H1 (cell line): ENCODE measurements around the gene NKD2. TPM values are rescaled to one million over a fixed set of nuclear protein-coding genes. Genes with fewer than 3 reads are reported as not detected.

Experiments
- CTCF ChIA-PET: fragments of 300-600 bp; sonication (Branson Sonifier 250); formaldehyde crosslinking; loops from one replicate; lab custom pipeline; 2021; ENCODE audit not compliant: partially characterized antibody; lab: Charles Lee
- POLR2A ChIA-PET: fragments of 300-600 bp; sonication (Branson Sonifier 250); formaldehyde crosslinking; loops from one replicate; lab custom pipeline; 2021; ENCODE audit warnings: inconsistent platforms; ENCODE audit not compliant: partially characterized antibody; lab: Charles Lee
- DNase-seq, 2 experiments: peaks; one replicate each; pipeline versions ENCODE4 v3.0.0 to v3.0.0-alpha.2; 2010 to 2022; ENCODE audit warnings: low spot score in 2 of 2, low read depth in 1 of 2, mixed read lengths in 1 of 2
- FAIRE-seq: peaks from 2 replicates; lab custom pipeline; 2011; peaks lifted over from hg19 to GRCh38; lab: Jason Lieb, UNC
- H2AFZ ChIP-seq: 2 replicates; pipeline ENCODE4 v1.8.1; 2012; ENCODE audit warnings: low read length, inconsistent platforms
- H2AK5ac ChIP-seq: 2 replicates; pipeline ENCODE4 v1.6.1; 2013; ENCODE audit warnings: low read depth, low read length
- H2BK120ac ChIP-seq: replicated peaks from 2 replicates; pipeline ENCODE3; 2013; ENCODE audit warnings: low read depth, low read length, inconsistent platforms
- H2BK12ac ChIP-seq: 2 replicates; pipeline ENCODE4 v1.6.1; 2013; ENCODE audit warnings: low read depth, low read length
- H2BK15ac ChIP-seq: 2 replicates; pipeline ENCODE4 v1.6.1; 2013; ENCODE audit warnings: low read length
- H2BK20ac ChIP-seq: 2 replicates; pipeline ENCODE4 v1.6.1; 2013; ENCODE audit warnings: low read length
- H2BK5ac ChIP-seq: 2 replicates; pipeline ENCODE4 v1.6.1; 2013; ENCODE audit warnings: low read depth, low read length
- H3K14ac ChIP-seq: 2 replicates; pipeline ENCODE4 v1.6.1; 2013; ENCODE audit warnings: inconsistent platforms; ENCODE audit not compliant: insufficient read length
- H3K18ac ChIP-seq: 2 replicates; pipeline ENCODE4 v1.6.1; 2013; ENCODE audit warnings: low read length; ENCODE audit errors: extremely low read depth
- H3K23ac ChIP-seq: 2 replicates; pipeline ENCODE4 v1.6.1; 2013; ENCODE audit warnings: inconsistent platforms; ENCODE audit not compliant: insufficient read length
- H3K23me2 ChIP-seq: 2 replicates; pipeline ENCODE4 v1.6.1; 2013; ENCODE audit warnings: low read depth, low read length
- H3K27ac ChIP-seq: 2 replicates; pipeline ENCODE4 v1.6.1; 2011; ENCODE audit warnings: low read depth, low read length, inconsistent platforms
- H3K27me3 ChIP-seq, 4 experiments: replicated peaks in 1 of 4; 1 replicate in 1 of 4; 2 replicates in 3 of 4; pipeline versions ENCODE4 v1.6.1 to v1.8.1; 2011 to 2013; ENCODE audit warnings: low read length in 3 of 4, mild to moderate bottlenecking in 3 of 4, inconsistent platforms in 2 of 4, mixed read lengths in 2 of 4, moderate library complexity in 1 of 4; ENCODE audit not compliant: control insufficient read depth in 3 of 4, insufficient read depth in 3 of 4; ENCODE audit errors: extremely low read depth in 1 of 4
- H3K36me3 ChIP-seq, 4 experiments: 2 replicates each; pipeline versions ENCODE4 v1.6.1 to v1.8.1; 2011 to 2013; ENCODE audit warnings: mild to moderate bottlenecking in 4 of 4, low read length in 3 of 4, moderate library complexity in 2 of 4, control low read depth in 1 of 4, inconsistent platforms in 1 of 4; ENCODE audit not compliant: insufficient read depth in 4 of 4, control insufficient read depth in 2 of 4
- H3K4ac ChIP-seq: replicated peaks from 2 replicates; pipeline ENCODE3; 2013; ENCODE audit warnings: low read length, low read depth, mixed read lengths, inconsistent platforms; ENCODE audit not compliant: insufficient read length
- H3K4me1 ChIP-seq, 4 experiments: replicated peaks in 1 of 4; 1 replicate in 1 of 4; 2 replicates in 3 of 4; pipeline versions ENCODE4 v1.6.1 to v1.8.1; 2011 to 2013; ENCODE audit warnings: low read length in 3 of 4, inconsistent platforms in 2 of 4, mixed read lengths in 1 of 4; ENCODE audit not compliant: insufficient read depth in 4 of 4, control insufficient read depth in 3 of 4
- H3K4me2 ChIP-seq, 2 experiments: 2 replicates each; pipeline versions ENCODE4 v1.6.1 to v1.8.1; 2011 to 2013; ENCODE audit warnings: low read depth in 2 of 2, low read length in 2 of 2, control low read depth in 1 of 2, inconsistent platforms in 1 of 2, mild to moderate bottlenecking in 1 of 2; ENCODE audit not compliant: insufficient read depth in 1 of 2
- H3K4me3 ChIP-seq, 4 experiments: fragments of 200-600, 300-600 bp in 1 of 4; sonication (generic), shearing (Covaris generic), sonication (Bioruptor Twin) in 1 of 4; 2 replicates each; pipeline versions ENCODE4 v1.5.1 to v1.8.1; 2011 to 2016; ENCODE audit warnings: low read length in 4 of 4, low read depth in 3 of 4, control low read depth in 2 of 4, inconsistent platforms in 2 of 4, mild to moderate bottlenecking in 2 of 4, mixed read lengths in 1 of 4, moderate library complexity in 1 of 4; ENCODE audit not compliant: insufficient read depth in 2 of 4; ENCODE audit errors: extremely low read depth in 1 of 4
- H3K56ac ChIP-seq: replicated peaks from 2 replicates; pipeline ENCODE3; 2013; ENCODE audit warnings: low read depth, mild to moderate bottlenecking, mixed read lengths, low read length, inconsistent platforms; ENCODE audit not compliant: insufficient read length
- H3K79me1 ChIP-seq: 2 replicates; pipeline ENCODE4 v1.6.1; 2013; ENCODE audit warnings: low read depth, low read length, control low read depth
- H3K79me2 ChIP-seq, 2 experiments: 2 replicates each; pipeline versions ENCODE4 v1.6.1 to v1.8.1; 2012 to 2013; ENCODE audit warnings: low read length in 2 of 2, mild to moderate bottlenecking in 2 of 2, inconsistent platforms in 1 of 2; ENCODE audit not compliant: insufficient read depth in 2 of 2, control insufficient read depth in 1 of 2
- H3K9ac ChIP-seq, 4 experiments: replicated peaks in 1 of 4; 1 replicate in 1 of 4; 2 replicates in 3 of 4; pipeline versions ENCODE4 v1.6.1 to v1.8.1; 2011 to 2013; ENCODE audit warnings: low read depth in 3 of 4, low read length in 3 of 4, control low read depth in 2 of 4, mild to moderate bottlenecking in 2 of 4, moderate library complexity in 2 of 4, inconsistent platforms in 1 of 4; ENCODE audit errors: extremely low read depth in 1 of 4
- H3K9me3 ChIP-seq, 2 experiments: 2 replicates each; pipeline versions ENCODE4 v1.6.1 to v1.8.1; 2012 to 2013; ENCODE audit warnings: mild to moderate bottlenecking in 2 of 2, moderate library complexity in 2 of 2, control low read depth in 1 of 2, inconsistent platforms in 1 of 2, low read depth in 1 of 2, low read length in 1 of 2, mixed read lengths in 1 of 2; ENCODE audit not compliant: insufficient read depth in 2 of 2
- H4K20me1 ChIP-seq, 2 experiments: replicated peaks in 1 of 2; 2 replicates each; pipeline versions ENCODE3 to v1.8.1; 2011 to 2013; ENCODE audit warnings: inconsistent platforms in 2 of 2, low read length in 2 of 2, mild to moderate bottlenecking in 1 of 2; ENCODE audit not compliant: insufficient read depth in 2 of 2, control insufficient read depth in 1 of 2
- H4K5ac ChIP-seq: 2 replicates; pipeline ENCODE4 v1.6.1; 2013; ENCODE audit warnings: low read length, low read depth, mixed read lengths, inconsistent platforms; ENCODE audit not compliant: insufficient read length
- H4K8ac ChIP-seq: 2 replicates; pipeline ENCODE4 v1.8.0; 2013; ENCODE audit warnings: mild to moderate bottlenecking, moderate library complexity, low read length, inconsistent platforms; ENCODE audit not compliant: insufficient read depth; ENCODE audit errors: extremely low read depth
- H4K91ac ChIP-seq: replicated peaks from 2 replicates; pipeline ENCODE3; 2013; ENCODE audit warnings: low read length, mixed read lengths, inconsistent platforms; ENCODE audit not compliant: insufficient read length
- CREB1 ChIP-seq: IDR thresholded peaks from 2 replicates; pipeline ENCODE4 v1.6.1; 2012; ENCODE audit warnings: inconsistent platforms
- EZH2 ChIP-seq: fragments of 200-600 bp; sonication (generic); IDR thresholded peaks from 2 replicates; pipeline ENCODE4 v1.7.1; 2012; ENCODE audit warnings: low read depth, mild to moderate bottlenecking, moderate library complexity, low read length, inconsistent platforms; ENCODE audit not compliant: severe bottlenecking
- GABPA ChIP-seq: IDR thresholded peaks from 2 replicates; pipeline ENCODE4 v1.6.1; 2011; ENCODE audit warnings: mild to moderate bottlenecking, low read length, moderate library complexity, borderline replicate concordance; ENCODE audit not compliant: insufficient read depth
- HDAC6 ChIP-seq: IDR thresholded peaks from one replicate; pipeline ENCODE4 v1.7.1; 2012; ENCODE audit warnings: low read depth, mild to moderate bottlenecking, inconsistent platforms, low read length, moderate library complexity
- WGBS, 2 experiments: shearing (Covaris generic) in 1 of 2; methylation state at CpG; one replicate each; pipeline versions ENCODE4 v1.1.6 to v1.1.7; 2013 to 2015; ENCODE audit warnings: low lambda C conversion rate in 2 of 2, mixed read lengths in 2 of 2, inconsistent platforms in 1 of 2, low coverage in 1 of 2, missing lambda C conversion rate in 1 of 2; ENCODE audit not compliant: insufficient replicate concordance in 2 of 2, insufficient coverage in 1 of 2, insufficient read length in 1 of 2; ENCODE audit errors: extremely low coverage in 1 of 2, missing lambda C conversion rate in 1 of 2; 5-methylcytosine and 5-hydroxymethylcytosine counted together
- polyA plus RNA-seq, 7 experiments: library from polyadenylated mRNA; depleted of rRNA in 3 of 7; stranded (reverse) in 5 of 7; unstranded in 2 of 7; fragments of >200 nt in 5 of 7; fragments of 200-250 nt in 2 of 7; gene quantifications; 1 replicate in 5 of 7; 2 replicates in 1 of 7; 4 replicates in 1 of 7; pipeline versions ENCODE4 v1.2.1 to v1.2.3, GENCODE V29; 2011 to 2013; ENCODE audit warnings: missing spikeins in 2 of 7, mixed read lengths in 2 of 7
- total RNA-seq: library from RNA; stranded (reverse); fragmentation: NEBNext Ultra II Directional; extraction: Animal tissue kit (Norgen Biotek cat#: 25700); gene quantifications from 2 replicates; pipeline ENCODE4 v1.2.1, GENCODE V29; 2021

Gene NKD2
- total and polyA plus RNA-seq, 2 of the 8 experiments (the other 6 are each of a cell fraction or from before 2014, with no cell fraction given): 5.5 to 7.9 TPM

GRCh38 chr5:1085391-1085790, 76.8 kb downstream of the NKD2 start:
- Histone ChIP-seq H2AK5ac (no peak overlapping the region), H3K23me2 (no peaks in the 10 kb centered on the region), H2BK5ac (no peak overlapping the region), H3K4me2 (no peak overlapping the region), H3K36me3 (peaks cover 0 to 53% (median 14%) of the 10 kb centered on the region in 4 experiments; a peak in 5 of 8 replicates), H2BK120ac (no peak overlapping the region), H3K4me3 (no peak overlapping the region), H2BK15ac (no peak overlapping the region), H3K14ac (no peak overlapping the region), H3K27ac (no peak overlapping the region), H4K91ac (no peak overlapping the region), H2BK20ac (no peak overlapping the region), H3K9ac (no peak overlapping the region), H2AFZ (no peak overlapping the region), H4K5ac (no peak overlapping the region), H3K79me1 (peaks cover 3% of the 10 kb centered on the region), H3K79me2 (no peaks in the 10 kb centered on the region), H3K27me3 (no peaks in the 10 kb centered on the region), H4K20me1 (peaks cover 0 to 7% of the 10 kb centered on the region in 2 experiments), H3K23ac (no peak overlapping the region), H4K8ac (no peak overlapping the region), H3K4me1 (no peaks in the 10 kb centered on the region), H3K4ac (no peak overlapping the region), H3K18ac (no peak overlapping the region), H3K56ac (no peak overlapping the region), H2BK12ac (no peak overlapping the region), H3K9me3 (no peaks in the 10 kb centered on the region)
- FAIRE-seq (no peak), DNase-seq (no peak)
- WGBS, 2 experiments: 95% methylated on average over 31 of the region's 39 CpGs; no CpG with 5 or more reads in 1 of the 2 experiments
- POLR2A ChIA-PET: interaction anchor here (1.4 kb wide), 1 partner anchor 10 kb away, joined by 3 read pairs; no protein-coding TSS in a partner anchor
- CTCF ChIA-PET: no interaction called here
- TF ChIP-seq GABPA: no peak
- TF ChIP-seq CREB1: no peak
- no peak for TF ChIP-seq EZH2
- TF ChIP-seq HDAC6: no peak
